Karpas-422 (cell line): ENCODE results near the gene ATP8A2. TPM values are rescaled to one million over a fixed set of nuclear protein-coding genes. Genes with fewer than 3 reads are reported as not detected.
"Not testable (repeated sequence)": the region's sequence is repeated elsewhere in the genome, so short reads cannot be mapped to it uniquely, and the experiment has no call there.

Experiments
- DNase-seq: peaks from one replicate; pipeline ENCODE4 v3.0.0-alpha.2; 2015
- H2AFZ ChIP-seq: fragments of 200-600 bp; sonication (generic); 2 replicates; pipeline ENCODE4 v1.6.1; 2014; ENCODE audit warnings: antibody characterized with exemption, low read length, mixed read lengths
- H3K27ac ChIP-seq: fragments of 200-600 bp; sonication (generic); 2 replicates; pipeline ENCODE4 v1.5.1; 2014; ENCODE audit warnings: mild to moderate bottlenecking, low read length, moderate library complexity
- H3K27me3 ChIP-seq: fragments of 200-600 bp; sonication (generic); 2 replicates; pipeline ENCODE4 v1.6.1; 2014; ENCODE audit warnings: low read length, mixed read lengths
- H3K36me3 ChIP-seq: fragments of 200-600 bp; sonication (generic); 2 replicates; pipeline ENCODE4 v1.6.1; 2014; ENCODE audit warnings: low read length, mixed read lengths; ENCODE audit not compliant: insufficient read depth
- H3K4me1 ChIP-seq: fragments of 200-600 bp; sonication (generic); 2 replicates; pipeline ENCODE4 v1.6.1; 2014; ENCODE audit warnings: mild to moderate bottlenecking, low read length, mixed read lengths
- H3K4me2 ChIP-seq: fragments of 200-600 bp; sonication (generic); 2 replicates; pipeline ENCODE4 v1.6.1; 2014; ENCODE audit warnings: low read length, low read depth, mild to moderate bottlenecking; ENCODE audit not compliant: poor library complexity, severe bottlenecking
- H3K4me3 ChIP-seq: fragments of 200-600 bp; sonication (generic); 2 replicates; pipeline ENCODE4 v1.5.1; 2014; ENCODE audit warnings: mild to moderate bottlenecking, antibody characterized with exemption, low read length, mixed read lengths
- H3K79me2 ChIP-seq: fragments of 200-600 bp; sonication (generic); 2 replicates; pipeline ENCODE4 v1.6.1; 2014; ENCODE audit warnings: mild to moderate bottlenecking, low read length, mixed read lengths
- H3K9ac ChIP-seq: fragments of 200-600 bp; sonication (generic); 2 replicates; pipeline ENCODE4 v1.6.0; 2014; ENCODE audit warnings: low read length
- H3K9me2 ChIP-seq: fragments of 200-600 bp; sonication (generic), shearing (Covaris generic); replicated peaks from 2 replicates; pipeline ENCODE4 v1.6.0; 2014; ENCODE audit warnings: mild to moderate bottlenecking, low read length, moderate library complexity; ENCODE audit not compliant: insufficient read depth
- H3K9me3 ChIP-seq: fragments of 300-700, 200-600 bp; sonication (generic); 2 replicates; pipeline ENCODE4 v1.6.1; 2014; ENCODE audit warnings: low read length, mixed read lengths
- H4K20me1 ChIP-seq: fragments of 200-600 bp; sonication (generic); 2 replicates; pipeline ENCODE4 v1.6.1; 2014; ENCODE audit warnings: mild to moderate bottlenecking, antibody characterized with exemption, low read length, low read depth; ENCODE audit not compliant: insufficient read depth
- total RNA-seq: library from RNA; depleted of rRNA; stranded (reverse); fragments of >200 nt; shearing (Covaris generic); gene quantifications from 2 replicates; pipeline ENCODE4 v1.2.3, GENCODE V29; 2014; ENCODE audit warnings: low replicate concordance

Gene ATP8A2
- total RNA-seq, 1 experiment from 2014 or later = not detected

DNA sequence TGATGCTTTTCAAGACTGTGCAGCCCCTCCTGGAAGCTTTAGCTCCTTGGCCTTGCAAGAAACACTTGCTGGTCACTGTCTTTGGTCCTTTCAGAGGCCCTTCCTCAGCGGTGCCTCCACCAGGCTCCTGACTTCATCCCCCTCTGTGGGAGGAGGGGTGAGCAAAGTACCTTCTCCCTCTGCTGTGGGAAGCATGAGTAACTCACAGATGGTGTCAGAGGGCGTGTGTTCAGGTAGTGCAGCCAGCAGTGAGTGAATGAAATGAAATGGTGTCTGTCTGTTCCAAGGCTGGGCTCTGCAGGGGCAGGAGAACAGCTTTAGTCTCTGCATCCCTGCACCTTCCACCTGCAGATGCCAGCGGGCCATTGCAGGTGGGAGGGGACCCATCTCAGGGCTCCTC is 577.1 kb downstream of the ATP8A2 start:
- Histone ChIP-seq H3K27me3 (no peaks in the 10 kb centered on the region), H3K79me2 (no peaks in the 10 kb centered on the region), H2AFZ (no peak overlapping the region), H3K36me3 (no peaks in the 10 kb centered on the region), H3K9me2 (no peaks in the 10 kb centered on the region), H3K9me3 (no peaks in the 10 kb centered on the region), H3K4me1 (peaks cover under 1% of the 10 kb centered on the region; the same call in 1 of the 2 replicates), H4K20me1 (no peaks in the 10 kb centered on the region), H3K4me3 (no peak overlapping the region), H3K9ac (no peak overlapping the region), H3K27ac (no peak overlapping the region), H3K4me2 (no peak overlapping the region)
- DNase-seq = no peak

DNA sequence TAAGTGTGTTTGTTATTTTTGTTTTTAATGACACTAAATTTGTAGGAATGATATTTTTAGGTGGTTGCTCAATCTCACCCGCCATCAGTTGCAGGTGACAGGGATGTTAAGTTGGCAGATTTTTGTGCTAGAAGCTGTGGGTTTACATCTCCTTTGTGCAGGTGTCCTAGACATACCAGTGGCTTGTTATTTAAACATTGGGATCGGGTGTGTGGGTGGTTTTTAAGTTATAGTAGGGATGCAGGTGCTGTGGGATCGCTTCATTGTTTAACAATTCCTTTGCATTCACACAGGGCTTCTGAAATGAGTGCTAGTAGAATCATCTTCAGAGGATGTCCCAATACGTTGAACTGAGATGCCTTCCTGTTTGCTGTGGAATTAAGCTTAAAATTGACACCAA is 580.1 kb downstream of the ATP8A2 start:
- H3K36me3 ChIP-seq = no peaks in the 10 kb centered on the region
- no peaks in the 10 kb centered on the region for H3K27me3 ChIP-seq
- H3K4me2 ChIP-seq = no peak overlapping the region
- no peaks in the 10 kb centered on the region for H3K9me3 ChIP-seq
- H3K4me3 ChIP-seq = no peak overlapping the region
- H3K79me2 ChIP-seq = no peaks in the 10 kb centered on the region
- H4K20me1 ChIP-seq = no peaks in the 10 kb centered on the region
- H2AFZ ChIP-seq = no peak overlapping the region
- H3K9me2 ChIP-seq = no peaks in the 10 kb centered on the region
- DNase-seq = no peak
- H3K4me1 ChIP-seq = no peaks in the 10 kb centered on the region
- H3K27ac ChIP-seq = no peak overlapping the region
- H3K9ac ChIP-seq = no peak overlapping the region

GRCh38 chr13:25954080-25954479 is 582.3 kb downstream of the ATP8A2 start:
- not testable (repeated sequence) for H3K27ac ChIP-seq, H3K36me3 ChIP-seq, H3K9me3 ChIP-seq, H3K9ac ChIP-seq, H3K4me3 ChIP-seq, H2AFZ ChIP-seq, H3K27me3 ChIP-seq, H3K4me2 ChIP-seq, H3K4me1 ChIP-seq, H3K79me2 ChIP-seq, H3K9me2 ChIP-seq, H4K20me1 ChIP-seq, DNase-seq

- H3K4me2 ChIP-seq, H2AFZ ChIP-seq, H4K20me1 ChIP-seq, DNase-seq, H3K36me3 ChIP-seq, H3K9ac ChIP-seq, H3K4me1 ChIP-seq, H3K4me3 ChIP-seq, H3K79me2 ChIP-seq, H3K27ac ChIP-seq, H3K27me3 ChIP-seq, H3K9me2 ChIP-seq, H3K9me3 ChIP-seq: not testable (repeated sequence)
These were observed 583.2 kb downstream of the ATP8A2 start for GRCh38 chr13:25954943-25955342.

DNA sequence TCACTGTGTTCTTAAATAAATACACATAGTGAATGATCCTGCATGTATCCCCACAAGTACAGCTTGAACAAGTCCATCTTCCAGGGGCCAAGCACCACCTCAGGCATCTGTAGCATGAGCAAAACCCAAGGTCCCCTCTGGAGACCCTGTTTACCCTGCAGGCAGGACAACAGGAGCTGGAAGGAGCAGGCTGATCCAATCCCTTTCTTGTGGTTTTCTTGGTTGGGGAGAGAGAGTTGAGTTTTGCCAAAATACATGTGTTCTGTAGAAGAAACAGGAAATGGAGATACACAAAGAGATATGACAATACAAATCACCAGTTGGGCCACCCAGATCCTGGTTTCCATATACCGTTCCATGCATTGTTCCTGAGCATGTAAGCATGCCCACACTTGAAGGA is 587.2 kb downstream of the ATP8A2 start:
- H3K79me2 ChIP-seq = no peaks in the 10 kb centered on the region
- no peak overlapping the region for H3K27ac ChIP-seq
- no peaks in the 10 kb centered on the region for H3K4me1 ChIP-seq
- no peak overlapping the region for H3K4me3 ChIP-seq
- H3K9ac ChIP-seq = no peak overlapping the region
- DNase-seq = no peak
- H4K20me1 ChIP-seq = no peaks in the 10 kb centered on the region
- no peaks in the 10 kb centered on the region for H3K9me3 ChIP-seq
- no peaks in the 10 kb centered on the region for H3K36me3 ChIP-seq
- no peak overlapping the region for H3K4me2 ChIP-seq
- no peaks in the 10 kb centered on the region for H3K9me2 ChIP-seq
- H2AFZ ChIP-seq = no peak overlapping the region
- no peaks in the 10 kb centered on the region for H3K27me3 ChIP-seq

GRCh38 chr13:25961294-25961693 is 589.5 kb downstream of the ATP8A2 start:
- Histone ChIP-seq H3K4me1 (no peaks in the 10 kb centered on the region), H3K4me2 (no peak overlapping the region), H3K36me3 (no peaks in the 10 kb centered on the region), H3K27me3 (no peaks in the 10 kb centered on the region), H3K27ac (no peak overlapping the region), H3K79me2 (no peaks in the 10 kb centered on the region), H3K9ac (no peak overlapping the region), H3K9me3 (no peaks in the 10 kb centered on the region), H2AFZ (no peak overlapping the region), H3K9me2 (no peaks in the 10 kb centered on the region), H4K20me1 (no peaks in the 10 kb centered on the region), H3K4me3 (no peak overlapping the region)
- DNase-seq = no peak

DNA sequence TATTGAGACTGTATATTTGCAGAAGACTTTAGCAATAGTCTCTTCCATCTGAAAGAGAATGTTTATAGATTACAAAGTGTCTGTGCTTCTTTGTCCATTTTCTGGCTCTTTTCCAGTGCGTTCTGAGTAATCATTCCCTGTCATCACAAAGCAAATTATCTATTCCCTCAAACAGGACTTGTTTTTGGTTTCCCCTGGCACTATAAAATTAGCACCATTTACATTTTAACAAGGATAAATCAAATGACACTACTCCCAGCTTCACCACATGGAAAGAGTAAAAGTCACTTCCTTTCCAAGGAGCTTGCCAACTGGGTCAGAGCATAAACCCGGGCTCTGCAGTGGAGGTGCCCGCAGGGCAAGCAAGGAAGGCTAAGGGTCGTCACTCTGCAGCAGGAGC is 591.9 kb downstream of the ATP8A2 start:
- H3K9ac ChIP-seq = no peak overlapping the region
- no peaks in the 10 kb centered on the region for H3K9me2 ChIP-seq
- no peak overlapping the region for H2AFZ ChIP-seq
- no peaks in the 10 kb centered on the region for H3K4me1 ChIP-seq
- H3K79me2 ChIP-seq = no peaks in the 10 kb centered on the region
- no peak overlapping the region for H3K4me2 ChIP-seq
- no peak for DNase-seq
- H3K4me3 ChIP-seq = no peak overlapping the region
- no peak overlapping the region for H3K27ac ChIP-seq
- no peaks in the 10 kb centered on the region for H3K27me3 ChIP-seq
- no peaks in the 10 kb centered on the region for H4K20me1 ChIP-seq
- H3K9me3 ChIP-seq = no peaks in the 10 kb centered on the region
- no peaks in the 10 kb centered on the region for H3K36me3 ChIP-seq

DNA sequence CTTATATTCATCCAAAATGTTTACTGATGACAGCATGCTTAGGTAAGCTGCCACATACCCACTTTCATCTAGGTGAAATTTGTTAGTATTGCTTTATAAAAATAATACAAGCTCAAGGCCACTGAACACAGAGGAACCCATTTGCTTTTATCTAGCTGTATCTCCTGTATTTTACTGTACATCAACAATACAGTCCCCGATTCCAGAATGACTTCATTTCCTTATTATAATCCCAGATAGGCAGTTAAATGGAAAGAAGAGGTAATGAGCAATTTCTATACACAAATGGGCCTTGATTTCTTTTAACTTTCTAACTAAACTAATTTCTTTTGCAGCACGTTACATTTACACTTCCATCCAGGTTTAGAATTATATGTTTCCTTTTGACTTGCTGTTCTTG is 593.8 kb downstream of the ATP8A2 start:
- no peak overlapping the region for H3K4me2 ChIP-seq

GRCh38 chr13:25966086-25966485 is 594.3 kb downstream of the ATP8A2 start:
- DNase-seq = no peak
- H3K4me2 ChIP-seq = no peak overlapping the region
- no peak overlapping the region for H3K27ac ChIP-seq
- H3K9me2 ChIP-seq = no peaks in the 10 kb centered on the region
- H3K9ac ChIP-seq = no peak overlapping the region
- no peaks in the 10 kb centered on the region for H3K9me3 ChIP-seq
- no peaks in the 10 kb centered on the region for H3K36me3 ChIP-seq
- no peaks in the 10 kb centered on the region for H3K79me2 ChIP-seq
- no peaks in the 10 kb centered on the region for H4K20me1 ChIP-seq
- no peak overlapping the region for H3K4me3 ChIP-seq
- no peak overlapping the region for H2AFZ ChIP-seq
- H3K27me3 ChIP-seq = no peaks in the 10 kb centered on the region
- no peaks in the 10 kb centered on the region for H3K4me1 ChIP-seq

More for the DNA sequence above, 593.8 kb downstream of the ATP8A2 start:
- Histone ChIP-seq H3K27ac (no peak overlapping the region), H3K4me3 (no peak overlapping the region), H3K9me2 (no peaks in the 10 kb centered on the region), H3K36me3 (no peaks in the 10 kb centered on the region), H3K9me3 (no peaks in the 10 kb centered on the region), H3K27me3 (no peaks in the 10 kb centered on the region), H3K4me1 (no peaks in the 10 kb centered on the region), H3K79me2 (no peaks in the 10 kb centered on the region), H2AFZ (no peak overlapping the region), H4K20me1 (no peaks in the 10 kb centered on the region), H3K9ac (no peak overlapping the region)
- DNase-seq = no peak
